SH-SY5Y (cell line): ENCODE results near the gene PTCH1.

Source experiments
- GATA2 ChIP-seq: IDR thresholded peaks from 2 replicates; pipeline ENCODE4 v1.6.1; 2011; ENCODE audit warnings: mild to moderate bottlenecking, low read depth, low read length
- GATA3 ChIP-seq: IDR thresholded peaks from 2 replicates; pipeline ENCODE4 v1.6.1; 2011; ENCODE audit warnings: low read depth, mild to moderate bottlenecking, low read length, moderate library complexity

DNA sequence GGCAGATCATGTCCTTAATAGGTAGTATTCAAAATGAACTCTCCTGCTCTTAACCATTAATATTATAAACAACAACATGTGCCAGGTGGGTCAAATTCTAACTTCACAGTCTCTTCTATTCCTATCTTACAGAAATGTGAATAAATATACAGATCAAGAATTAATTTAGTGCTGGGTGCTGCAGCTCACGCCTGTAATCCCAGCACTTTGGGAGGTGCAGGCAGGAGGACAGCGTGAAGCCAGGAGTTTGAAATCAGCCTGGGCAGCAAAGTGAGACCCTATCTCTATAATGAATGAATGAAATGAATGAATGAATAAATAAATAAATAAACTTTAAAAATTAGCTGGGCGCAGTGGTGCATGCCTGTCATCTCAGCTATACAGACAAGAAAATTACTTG is 34.1 kb downstream of the PTCH1 start:
- TF ChIP-seq GATA2 (no peak), GATA3 (no peak)
